Heart left ventricle (tissue), 13 donors: Measurements from ENCODE around the gene SIAH3.

Experiments
- POLR2A ChIP-seq, 2 donors: fragments of 450-650 bp; IDR thresholded peaks; one replicate each; pipeline ENCODE4 v1.6.1; 2017; ENCODE audit warnings: antibody characterized with exemption in 2 of 2, mild to moderate bottlenecking in 2 of 2, moderate library complexity in 2 of 2
- TF ChIP-seq, protein P1 (sequence below), 12 donors: fragments of 200-600 bp; sonication (generic) in 4 of 12; IDR thresholded peaks; one replicate each; pipeline versions ENCODE4 v1.5.0 to v1.8.0; 2018 to 2022; ENCODE audit warnings: antibody characterized with exemption in 12 of 12, mild to moderate bottlenecking in 5 of 12
- donor health status: ischemic (EF 13 %, LVEDD 7.1; RV severe dilation, severe dysfunction).
- donor health status: DM: no; HTN: yes; CAD: no.
- donor health status: DM: no; HTN: no; CAD: no.
- donor health status: ischemic (EF 25% LVEDD 6.9; RV normal size, moderate dysfunction).
- donor health status: ischemic (EF 25% LVEDD 5.7; RV mildly dilated, moderate dysfunction).
- donor health status: ischemic (EF 35%, LVEDD 5.7; RV mildly dilated, moderate dysfunction).
- donor health status: nonischemic (EF 11% LVEDD 7.7; RV severe dilation, severe dysfunction).
- donor health status: DM: yes; HTN: yes; CAD: no.
- donor health status: PGD.
- donor health status: ischemic (EF 29% LVEDD 5.4; RV normal size, mild dysfunction).
- donor health status: nonischemic (EF 23%, LVEDD 6.1; RV moderate dilation, normal function).

DNA sequence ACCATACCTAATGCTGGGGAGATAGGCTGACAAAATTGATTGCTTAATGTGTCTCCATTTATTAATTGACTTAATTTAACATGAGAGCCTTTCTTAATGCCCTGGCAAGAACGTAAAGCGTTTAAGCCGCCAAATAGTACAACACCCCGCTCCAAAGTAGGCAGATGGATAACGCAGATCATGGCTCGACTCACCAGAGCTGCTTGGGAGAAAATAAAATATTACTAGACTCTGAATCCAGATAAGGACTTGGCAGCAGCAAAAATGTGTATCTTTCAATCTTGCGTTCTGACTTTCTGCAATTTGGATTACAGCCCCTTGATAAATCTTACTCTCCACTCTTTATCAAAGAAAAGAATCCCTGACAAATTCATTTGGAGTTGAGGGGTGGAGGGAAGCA, 403 bp upstream of the SIAH3 start:
- TF ChIP-seq, protein P1, sequence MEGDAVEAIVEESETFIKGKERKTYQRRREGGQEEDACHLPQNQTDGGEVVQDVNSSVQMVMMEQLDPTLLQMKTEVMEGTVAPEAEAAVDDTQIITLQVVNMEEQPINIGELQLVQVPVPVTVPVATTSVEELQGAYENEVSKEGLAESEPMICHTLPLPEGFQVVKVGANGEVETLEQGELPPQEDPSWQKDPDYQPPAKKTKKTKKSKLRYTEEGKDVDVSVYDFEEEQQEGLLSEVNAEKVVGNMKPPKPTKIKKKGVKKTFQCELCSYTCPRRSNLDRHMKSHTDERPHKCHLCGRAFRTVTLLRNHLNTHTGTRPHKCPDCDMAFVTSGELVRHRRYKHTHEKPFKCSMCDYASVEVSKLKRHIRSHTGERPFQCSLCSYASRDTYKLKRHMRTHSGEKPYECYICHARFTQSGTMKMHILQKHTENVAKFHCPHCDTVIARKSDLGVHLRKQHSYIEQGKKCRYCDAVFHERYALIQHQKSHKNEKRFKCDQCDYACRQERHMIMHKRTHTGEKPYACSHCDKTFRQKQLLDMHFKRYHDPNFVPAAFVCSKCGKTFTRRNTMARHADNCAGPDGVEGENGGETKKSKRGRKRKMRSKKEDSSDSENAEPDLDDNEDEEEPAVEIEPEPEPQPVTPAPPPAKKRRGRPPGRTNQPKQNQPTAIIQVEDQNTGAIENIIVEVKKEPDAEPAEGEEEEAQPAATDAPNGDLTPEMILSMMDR (IDR thresholded peaks at IDR 0.05) = no peak
- TF ChIP-seq POLR2A (IDR thresholded peaks at IDR 0.05) = no peak
